Esophagus muscularis mucosa (tissue), 3 donors: ENCODE data around the gene SFTPB.

Source experiments
- CTCF ChIP-seq, 3 experiments: fragments of 200-600 bp in 2 of 3; fragments of 450-650 bp in 1 of 3; sonication (generic) in 2 of 3; IDR thresholded peaks; one replicate each; pipeline ENCODE4 v1.5.1; 2017 to 2019; ENCODE audit warnings: antibody characterized with exemption in 3 of 3, mild to moderate bottlenecking in 2 of 3, moderate library complexity in 1 of 3
- EP300 ChIP-seq: sonication (generic); formaldehyde crosslinking; IDR thresholded peaks from one replicate; pipeline ENCODE4 v1.6.1; 2017; ENCODE audit warnings: antibody characterized with exemption

- no peak for TF ChIP-seq CTCF (IDR thresholded peaks at IDR 0.05)
- TF ChIP-seq EP300: no peak
These were observed 10.4 kb upstream of the SFTPB start for GRCh38 chr2:85678377-85678776.
